ENCODE data around the gene S100A9.

DNA sequence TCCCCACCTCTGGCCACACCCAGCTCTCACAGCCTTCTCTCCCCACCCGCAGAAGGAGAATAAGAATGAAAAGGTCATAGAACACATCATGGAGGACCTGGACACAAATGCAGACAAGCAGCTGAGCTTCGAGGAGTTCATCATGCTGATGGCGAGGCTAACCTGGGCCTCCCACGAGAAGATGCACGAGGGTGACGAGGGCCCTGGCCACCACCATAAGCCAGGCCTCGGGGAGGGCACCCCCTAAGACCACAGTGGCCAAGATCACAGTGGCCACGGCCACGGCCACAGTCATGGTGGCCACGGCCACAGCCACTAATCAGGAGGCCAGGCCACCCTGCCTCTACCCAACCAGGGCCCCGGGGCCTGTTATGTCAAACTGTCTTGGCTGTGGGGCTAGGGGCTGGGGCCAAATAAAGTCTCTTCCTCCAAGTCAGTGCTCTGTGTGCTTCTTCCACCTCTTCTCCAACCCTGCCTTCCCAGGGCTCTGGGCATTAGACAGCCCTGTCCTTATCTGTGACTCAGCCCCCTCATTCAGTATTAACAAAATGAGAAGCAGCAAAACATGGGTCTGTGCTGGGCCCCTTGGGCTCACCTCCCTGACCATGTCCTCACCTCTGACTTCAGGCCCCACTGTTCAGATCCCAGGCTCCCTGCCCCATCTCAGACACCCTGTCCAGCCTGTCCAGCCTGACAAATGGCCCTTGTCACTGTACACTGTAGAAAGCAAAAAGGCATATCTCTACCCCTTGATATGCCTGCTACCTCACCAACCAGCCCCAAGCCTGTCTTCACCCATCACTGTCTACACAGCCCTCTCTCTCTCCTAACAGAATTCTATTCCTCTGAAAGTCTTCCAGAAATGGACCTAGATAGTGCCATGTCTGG, 3.2 kb downstream of the S100A9 start:
- TF ChIP-seq RAD21 (IDR thresholded peaks at IDR 0.05; ENCODE audit: low read depth) (no peak), ZBTB7A (IDR thresholded peaks at IDR 0.05; ENCODE audit: low read depth) (no peak), EP300 (IDR thresholded peaks at IDR 0.05; ENCODE audit: borderline replicate concordance) (no peak), MAX (IDR thresholded peaks at IDR 0.05) (no peak), CREB1 (IDR thresholded peaks at IDR 0.05; ENCODE audit: low read depth) (no peak), YY1 (IDR thresholded peaks at IDR 0.05; ENCODE audit: low read depth) (no peak), TAF1 (IDR thresholded peaks at IDR 0.05; ENCODE audit: low read depth) (no peak), REST (IDR thresholded peaks at IDR 0.05; ENCODE audit: low read depth) (no peak), TCF12 (IDR thresholded peaks at IDR 0.05; ENCODE audit: low read depth) (no peak), NFIC (IDR thresholded peaks at IDR 0.05) (no peak), FOXM1 (IDR thresholded peaks at IDR 0.05; ENCODE audit: borderline replicate concordance, low read depth) (no peak), EGR1 (IDR thresholded peaks at IDR 0.05) (no peak), TEAD4 (IDR thresholded peaks at IDR 0.05) (no peak)
- TF ChIP-seq, protein P1, sequence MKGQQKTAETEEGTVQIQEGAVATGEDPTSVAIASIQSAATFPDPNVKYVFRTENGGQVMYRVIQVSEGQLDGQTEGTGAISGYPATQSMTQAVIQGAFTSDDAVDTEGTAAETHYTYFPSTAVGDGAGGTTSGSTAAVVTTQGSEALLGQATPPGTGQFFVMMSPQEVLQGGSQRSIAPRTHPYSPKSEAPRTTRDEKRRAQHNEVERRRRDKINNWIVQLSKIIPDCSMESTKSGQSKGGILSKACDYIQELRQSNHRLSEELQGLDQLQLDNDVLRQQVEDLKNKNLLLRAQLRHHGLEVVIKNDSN (IDR thresholded peaks at IDR 0.05) = no peak
